Epithelial cell of prostate (primary cell): ENCODE results near the gene IL24.

Experiments
- DNase-seq: peaks from one replicate; pipeline ENCODE4 v3.0.0-alpha.2; 2011; ENCODE audit warnings: low read depth, low spot score
- H3K27ac ChIP-seq: fragments of 450-650 bp; 2 replicates; pipeline ENCODE4 v1.5.1; 2017; ENCODE audit warnings: mild to moderate bottlenecking

IL24 gene

GRCh38 chr1:206946261-206946660 is 49.0 kb downstream of the IL24 start, which contains the start of gene PIGR:
TSS of gene PIGR (minus strand) at chr1:206946466. CDS start at chr1:206940531, 5,935 bp downstream.
- DNase-seq = no peak
- no peak within 1 kb of the TSS for H3K27ac ChIP-seq

GRCh38 chr1:206947255-206947654 is 50.0 kb downstream of the IL24 start:
- no peak overlapping the region for H3K27ac ChIP-seq
- no peak for DNase-seq

- no peak for DNase-seq
- no peak overlapping the region for H3K27ac ChIP-seq
These were observed 52.0 kb downstream of the IL24 start for GRCh38 chr1:206949208-206949607.

- no peak overlapping the region for H3K27ac ChIP-seq
- no peak for DNase-seq
These were observed 52.4 kb downstream of the IL24 start for GRCh38 chr1:206949641-206950040.

GRCh38 chr1:206951318-206952100 is 54.3 kb downstream of the IL24 start:
- DNase-seq = no peak
- H3K27ac ChIP-seq = no peak overlapping the region

- DNase-seq = peak; percentile 59
- no peak overlapping the region for H3K27ac ChIP-seq
These were observed 54.9 kb downstream of the IL24 start for GRCh38 chr1:206952171-206952570.

- H3K27ac ChIP-seq = no peak overlapping the region
- DNase-seq = no peak
These were observed 55.9 kb downstream of the IL24 start for GRCh38 chr1:206953126-206953525.

- no peak overlapping the region for H3K27ac ChIP-seq
- DNase-seq = no peak
These were observed 56.4 kb downstream of the IL24 start for GRCh38 chr1:206953626-206954025.
